Ovary (tissue), 9 donors: ENCODE measurements around the gene PHEX. TPM values are rescaled to one million over a fixed set of nuclear protein-coding genes. Genes with fewer than 3 reads are reported as not detected.
"Not testable (repeated sequence)": the region's sequence is repeated elsewhere in the genome, so short reads cannot be mapped to it uniquely, and the experiment has no call there.

ENCODE experiments used
- DNase-seq, 5 donors: peaks; one replicate each; pipeline ENCODE4 v3.0.0-alpha.2; 2019 to 2020
- H3K27ac ChIP-seq, 2 donors: fragments of 200-600 bp; one replicate each; pipeline versions ENCODE4 v1.5.1 to v1.8.0; 2019 to 2022
- H3K27me3 ChIP-seq: fragments of 200-600 bp; one replicate; pipeline ENCODE4 v1.8.0; 2022
- H3K36me3 ChIP-seq: fragments of 200-600 bp; sonication (generic); one replicate; pipeline ENCODE4 v1.5.1; 2019
- H3K4me1 ChIP-seq: one replicate; pipeline ENCODE4 v1.8.1; 2013; ENCODE audit warnings: mild to moderate bottlenecking, moderate library complexity; ENCODE audit not compliant: insufficient read depth
- H3K4me3 ChIP-seq: fragments of 200-600 bp; sonication (generic); one replicate; pipeline ENCODE4 v1.5.1; 2017
- H3K9me3 ChIP-seq, 2 donors: fragments of 200-600 bp in 1 of 2; sonication (generic) in 1 of 2; one replicate each; pipeline versions ENCODE4 v1.5.1 to v1.8.1; 2013 to 2019; ENCODE audit warnings: mild to moderate bottlenecking in 1 of 2, moderate library complexity in 1 of 2
- CTCF ChIP-seq, 3 donors: fragments of 450-650 bp in 2 of 3; fragments of 200-600 bp in 1 of 3; IDR thresholded peaks; one replicate each; pipeline versions ENCODE4 v1.5.1 to v1.8.0; 2016 to 2022; ENCODE audit warnings: antibody characterized with exemption in 3 of 3, mild to moderate bottlenecking in 1 of 3
- EP300 ChIP-seq: sonication (generic); formaldehyde crosslinking; IDR thresholded peaks from one replicate; pipeline ENCODE4 v1.6.1; 2017; ENCODE audit warnings: antibody characterized with exemption
- POLR2A ChIP-seq: fragments of 450-650 bp; IDR thresholded peaks from one replicate; pipeline ENCODE4 v1.6.1; 2017; ENCODE audit warnings: antibody characterized with exemption, mild to moderate bottlenecking, moderate library complexity
- WGBS, 3 donors: extraction: QIAGEN DNeasy Blood & Tissue Kit in 1 of 3; methylation state at CpG; one replicate each; pipeline versions ENCODE4 v1.1.5 to v1.1.7; 2013 to 2017; 5-methylcytosine and 5-hydroxymethylcytosine counted together
- intact Hi-C, 4 donors: fragments of 100-400 bp; cut with DNase I; formaldehyde crosslinking; loops; one replicate each; pipeline versions ENCODE4 v1.11.0 to v1.15.1; 2022 to 2023
- polyA plus RNA-seq, 2 donors: library from polyadenylated mRNA; stranded (reverse); fragments of 200-250 nt in 1 of 2; fragments of 350-450 nt in 1 of 2; fragmentation: Illumina TruSeq in 1 of 2; extraction: RNeasy Lipid Tissue Mini Kit (QIAGEN cat#74804) in 1 of 2; gene quantifications; one replicate each; pipeline ENCODE4 v1.2.3, GENCODE V29; 2013 to 2014
- total RNA-seq, 7 donors: library from RNA; depleted of rRNA in 2 of 7; stranded (reverse); fragments of >200 nt in 2 of 7; fragmentation: NEBNext Ultra II Directional in 3 of 7; extraction: Animal tissue kit (Norgen Biotek cat#: 25700) in 3 of 7; gene quantifications; one replicate each; pipeline versions ENCODE4 v1.1.0 to v1.2.4, GENCODE V29; 2016 to 2023
- donor health status: DM: no; HTN: no; CAD: no; lungs with moderate emphysema.
- donor health status: DM: no; HTN: no; CAD: no.
- donor health status: Bipolar disorder and iron deficiency.
- donor health status: DM: yes; HTN: yes; CAD: no.
- donor health status: DM: no; HTN: no; CAD: no.
- donor health status: DM: yes; HTN: yes; CAD: no.

Gene PHEX
- total and polyA plus RNA-seq, 9 donors, result 0.46 to 18.9 (median 1.1) TPM

GRCh38 chrX:22272613-22273012, 240.5 kb downstream of the PHEX start, which contains the start of gene CBLL2:
Gene CBLL2 (plus strand): TSS chrX:22272913. CDS start chrX:22272992, 79 bp downstream.
- TF ChIP-seq CTCF (IDR thresholded peaks at IDR 0.05), result no peak
- no peak for TF ChIP-seq EP300
- no peak for TF ChIP-seq POLR2A
- H3K4me3 ChIP-seq, result no peak within 1 kb of the TSS
- intact Hi-C loops, result no loop called here
- no peaks in the 10 kb centered on the region for H3K4me1 ChIP-seq
- no peaks in the 10 kb centered on the region for H3K9me3 ChIP-seq
- H3K36me3 ChIP-seq, result no peaks in the 10 kb centered on the region
- no peaks in the 10 kb centered on the region for H3K27me3 ChIP-seq
- WGBS, 3 donors, result 82 to 86% (median 83%) methylated on average over 13 of the region's 13 CpGs
- no peak within 1 kb of the TSS for H3K27ac ChIP-seq
- DNase-seq, result no peak

- no peak overlapping the region for H3K4me3 ChIP-seq
- TF ChIP-seq CTCF (IDR thresholded peaks at IDR 0.05) (no peak), POLR2A (no peak), EP300 (no peak)
- intact Hi-C loops, result no loop called here
Measured at GRCh38 chrX:22273714-22274317, 241.7 kb downstream of the PHEX start.

GRCh38 chrX:22276781-22277180, 244.7 kb downstream of the PHEX start:
- 75 to 84% (median 77%) methylated on average over 6 of the region's 6 CpGs for WGBS, 3 donors
- no peak overlapping the region for H3K27ac ChIP-seq
- intact Hi-C loops, result no loop called here
- H3K36me3 ChIP-seq, result no peaks in the 10 kb centered on the region
- H3K4me1 ChIP-seq, result no peaks in the 10 kb centered on the region
- TF ChIP-seq EP300, result no peak
- no peak for TF ChIP-seq POLR2A
- no peak for DNase-seq
- H3K27me3 ChIP-seq, result no peaks in the 10 kb centered on the region
- H3K4me3 ChIP-seq, result no peak overlapping the region
- H3K9me3 ChIP-seq, result no peaks in the 10 kb centered on the region

More at GRCh38 chrX:22273714-22274317, 241.7 kb downstream of the PHEX start:
- Histone ChIP-seq H3K4me1 (no peaks in the 10 kb centered on the region), H3K36me3 (no peaks in the 10 kb centered on the region), H3K9me3 (no peaks in the 10 kb centered on the region), H3K27me3 (no peaks in the 10 kb centered on the region), H3K27ac (no peak overlapping the region)
- 83 to 89% (median 83%) methylated on average over 15 of the region's 15 CpGs for WGBS, 3 donors
- no peak for DNase-seq

- no peaks in the 10 kb centered on the region for H3K27me3 ChIP-seq
- no peaks in the 10 kb centered on the region for H3K9me3 ChIP-seq
- H3K27ac ChIP-seq, result no peak overlapping the region
- no peaks in the 10 kb centered on the region for H3K4me1 ChIP-seq
- intact Hi-C loops, result no loop called here
- WGBS, 3 donors, result 42 to 48% (median 46%) methylated on average over 3 of the region's 3 CpGs
- no peak for DNase-seq
- H3K36me3 ChIP-seq, result no peaks in the 10 kb centered on the region
- TF ChIP-seq EP300 (no peak), POLR2A (no peak), CTCF (IDR thresholded peaks at IDR 0.05) (no peak)
- H3K4me3 ChIP-seq, result no peak overlapping the region
Measured at GRCh38 chrX:22278375-22278774, 246.2 kb downstream of the PHEX start.

- H3K36me3 ChIP-seq, intact Hi-C loops, DNase-seq, H3K4me1 ChIP-seq, H3K9me3 ChIP-seq, H3K27me3 ChIP-seq, H3K4me3 ChIP-seq, H3K27ac ChIP-seq: not testable (repeated sequence)
- 71 to 82% (median 80%) methylated on average over 3 of the region's 3 CpGs for WGBS, 3 donors
Measured at GRCh38 chrX:22289209-22289608, 257.1 kb downstream of the PHEX start.
